H9 (cell line): ENCODE results near the gene TRIM23. TPM values are rescaled to one million over a fixed set of nuclear protein-coding genes. Genes with fewer than 3 reads are reported as not detected.

Experiments
- DNase-seq: peaks from one replicate; pipeline ENCODE4 v3.0.0-alpha.2; 2017
- H2AFZ ChIP-seq: one replicate; pipeline ENCODE4 v1.6.1; 2013; ENCODE audit warnings: mild to moderate bottlenecking, low read length, control low read depth, moderate library complexity
- H2AK5ac ChIP-seq: 2 replicates; pipeline ENCODE4 v1.6.1; 2013; ENCODE audit warnings: low read length, control low read depth, mixed read lengths; ENCODE audit not compliant: insufficient read length
- H2BK120ac ChIP-seq: one replicate; pipeline ENCODE4 v1.6.1; 2013; ENCODE audit warnings: low read depth, mild to moderate bottlenecking, low read length, control low read depth, inconsistent platforms; ENCODE audit not compliant: poor library complexity, severe bottlenecking
- H2BK12ac ChIP-seq: 2 replicates; pipeline ENCODE4 v1.6.1; 2013; ENCODE audit warnings: low read length, control low read depth, mixed read lengths, low read depth; ENCODE audit not compliant: insufficient read length
- H2BK15ac ChIP-seq: 2 replicates; pipeline ENCODE4 v1.6.1; 2013; ENCODE audit warnings: low read depth, low read length, control low read depth
- H2BK20ac ChIP-seq: one replicate; pipeline ENCODE4 v1.6.1; 2013; ENCODE audit warnings: low read depth, mild to moderate bottlenecking, low read length, control low read depth, inconsistent platforms; ENCODE audit not compliant: poor library complexity, severe bottlenecking
- H2BK5ac ChIP-seq: 2 replicates; pipeline ENCODE4 v1.6.1; 2013; ENCODE audit warnings: low read length, control low read depth, mixed read lengths; ENCODE audit not compliant: insufficient read length
- H3K14ac ChIP-seq: 2 replicates; pipeline ENCODE4 v1.6.1; 2013; ENCODE audit warnings: low read length, control low read depth; ENCODE audit not compliant: insufficient read depth
- H3K18ac ChIP-seq: 2 replicates; pipeline ENCODE4 v1.6.1; 2013; ENCODE audit warnings: low read depth, mild to moderate bottlenecking, mixed read lengths, low read length, control low read depth; ENCODE audit not compliant: insufficient read length
- H3K23ac ChIP-seq: 2 replicates; pipeline ENCODE4 v1.6.1; 2013; ENCODE audit warnings: low read length, control low read depth, mixed read lengths, low read depth; ENCODE audit not compliant: insufficient read length
- H3K23me2 ChIP-seq: 2 replicates; pipeline ENCODE4 v1.6.1; 2013; ENCODE audit warnings: low read depth, mild to moderate bottlenecking, mixed read lengths, low read length, control low read depth; ENCODE audit not compliant: insufficient read length, poor library complexity, severe bottlenecking
- H3K27ac ChIP-seq: 2 replicates; pipeline ENCODE4 v1.5.1; 2013; ENCODE audit warnings: low read length, control low read depth, mixed read lengths, low read depth; ENCODE audit not compliant: insufficient read length
- H3K27me3 ChIP-seq: 2 replicates; pipeline ENCODE4 v1.6.1; 2013; ENCODE audit warnings: low read length, control low read depth, inconsistent platforms; ENCODE audit not compliant: insufficient read depth
- H3K4ac ChIP-seq: 2 replicates; pipeline ENCODE4 v1.6.1; 2013; ENCODE audit warnings: low read depth, mild to moderate bottlenecking, control low read depth, inconsistent platforms, low read length, moderate library complexity
- H3K4me1 ChIP-seq: 2 replicates; pipeline ENCODE4 v1.6.1; 2013; ENCODE audit warnings: low read length, control low read depth, inconsistent platforms; ENCODE audit not compliant: insufficient read depth
- H3K4me2 ChIP-seq: 2 replicates; pipeline ENCODE4 v1.6.1; 2013; ENCODE audit warnings: low read length, control low read depth, mixed read lengths; ENCODE audit not compliant: insufficient read length, insufficient read depth
- H3K56ac ChIP-seq: 2 replicates; pipeline ENCODE4 v1.6.1; 2013; ENCODE audit warnings: low read depth, mild to moderate bottlenecking, mixed read lengths, low read length, control low read depth; ENCODE audit not compliant: insufficient read length
- H3K79me1 ChIP-seq: 2 replicates; pipeline ENCODE4 v1.6.1; 2013; ENCODE audit warnings: low read depth, mild to moderate bottlenecking, moderate library complexity, low read length, control low read depth, inconsistent platforms; ENCODE audit not compliant: insufficient read depth, poor library complexity, severe bottlenecking
- H3K79me2 ChIP-seq: 2 replicates; pipeline ENCODE4 v1.6.1; 2013; ENCODE audit warnings: low read length, control low read depth, inconsistent platforms; ENCODE audit not compliant: insufficient read depth
- H3K9ac ChIP-seq: 2 replicates; pipeline ENCODE4 v1.6.1; 2013; ENCODE audit warnings: low read length, control low read depth, mixed read lengths; ENCODE audit not compliant: insufficient read length; ENCODE audit errors: extremely low read depth
- H3K9me3 ChIP-seq: one replicate; pipeline ENCODE4 v1.6.1; 2013; ENCODE audit warnings: low read depth, low read length, inconsistent platforms; ENCODE audit not compliant: control insufficient read depth
- H3T11ph ChIP-seq: one replicate; pipeline ENCODE4 v1.6.1; 2013; ENCODE audit warnings: mild to moderate bottlenecking, low read length, control low read depth, inconsistent platforms
- H4K20me1 ChIP-seq: one replicate; pipeline ENCODE4 v1.6.1; 2013; ENCODE audit not compliant: control insufficient read depth, insufficient read length, insufficient read depth
- H4K5ac ChIP-seq: 2 replicates; pipeline ENCODE4 v1.6.1; 2013; ENCODE audit warnings: low read depth, mild to moderate bottlenecking, mixed read lengths, low read length, control low read depth; ENCODE audit not compliant: insufficient read length
- H4K8ac ChIP-seq: replicated peaks from 2 replicates; pipeline ENCODE4 v1.6.1; 2013; ENCODE audit warnings: low read length, control low read depth, mixed read lengths, low read depth; ENCODE audit not compliant: insufficient read length
- H4K91ac ChIP-seq: 2 replicates; pipeline ENCODE4 v1.6.1; 2013; ENCODE audit warnings: low read depth, mild to moderate bottlenecking, moderate library complexity, mixed read lengths, low read length, control low read depth; ENCODE audit not compliant: insufficient read length
- H3K27ac Mint-ChIP-seq, 3 experiments: 2 replicates in 2 of 3; 3 replicates in 1 of 3; pipeline ENCODE4 v1.8.0; 2020 to 2021; ENCODE audit warnings: mixed read lengths in 3 of 3, mild to moderate bottlenecking in 1 of 3, moderate library complexity in 1 of 3
- H3K27me3 Mint-ChIP-seq: 2 replicates; pipeline ENCODE4 v1.8.0; 2021; ENCODE audit warnings: low read depth, mild to moderate bottlenecking, moderate library complexity, mixed read lengths
- H3K36me3 Mint-ChIP-seq, 3 experiments: 2 replicates in 2 of 3; 3 replicates in 1 of 3; pipeline ENCODE4 v1.8.0; 2020 to 2021; ENCODE audit warnings: low read depth in 3 of 3, mixed read lengths in 3 of 3; ENCODE audit not compliant: insufficient read depth in 1 of 3
- H3K4me1 Mint-ChIP-seq, 2 experiments: 2 replicates each; pipeline ENCODE4 v1.8.0; 2020; ENCODE audit warnings: mixed read lengths in 2 of 2
- H3K4me3 Mint-ChIP-seq, 2 experiments: 2 replicates in 1 of 2; 3 replicates in 1 of 2; pipeline ENCODE4 v1.8.0; 2020 to 2021; ENCODE audit warnings: mild to moderate bottlenecking in 2 of 2, mixed read lengths in 2 of 2, moderate library complexity in 1 of 2
- H3K9me3 Mint-ChIP-seq, 2 experiments: 2 replicates in 1 of 2; 3 replicates in 1 of 2; pipeline ENCODE4 v1.8.0; 2020; ENCODE audit warnings: mild to moderate bottlenecking in 2 of 2, mixed read lengths in 2 of 2, moderate library complexity in 1 of 2
- CTCF ChIP-seq: fragments of 200-600 bp; sonication (generic); conservative IDR thresholded peaks from 3 replicates; pipeline ENCODE4 v1.8.0; 2021; ENCODE audit warnings: antibody characterized with exemption, mild to moderate bottlenecking
- WGBS: extraction: QIAGEN DNeasy Blood & Tissue Kit; methylation state at CpG from one replicate; pipeline ENCODE4 v1.1.7; 2013; ENCODE audit warnings: missing lambda C conversion rate, low lambda C conversion rate, mixed read lengths; ENCODE audit not compliant: insufficient read length; ENCODE audit errors: extremely low coverage; 5-methylcytosine and 5-hydroxymethylcytosine counted together
- total RNA-seq: library from RNA; stranded (reverse); gene quantifications from 2 replicates; pipeline ENCODE4 v1.2.1, GENCODE V29; 2021

The TRIM23 gene
- total RNA-seq, 1 experiment from 2014 or later, result 12.9 TPM

- Histone ChIP-seq H4K5ac (no peak overlapping the region), H4K91ac (no peak overlapping the region), H3K56ac (no peak overlapping the region), H2BK120ac (no peak overlapping the region), H3K23me2 (no peaks in the 10 kb centered on the region), H3K4me1 (no peaks in the 10 kb centered on the region), H3K4ac (no peak overlapping the region), H2BK15ac (no peak overlapping the region), H3K18ac (no peak overlapping the region), H2BK5ac (no peak overlapping the region), H2BK20ac (no peak overlapping the region), H4K8ac (no peak overlapping the region), H3K27me3 (no peaks in the 10 kb centered on the region), H3K9ac (no peak overlapping the region), H2AFZ (no peak overlapping the region), H3K79me2 (no peaks in the 10 kb centered on the region), H2AK5ac (no peak overlapping the region), H3K14ac (no peak overlapping the region), H3T11ph (no peak overlapping the region), H4K20me1 (no peaks in the 10 kb centered on the region), H3K4me2 (no peak overlapping the region), H3K27ac (no peak overlapping the region), H2BK12ac (no peak overlapping the region), H3K23ac (no peak overlapping the region), H3K9me3 (no peaks in the 10 kb centered on the region), H3K79me1 (no peaks in the 10 kb centered on the region)
- H3K27me3 Mint-ChIP-seq, result no peaks in the 10 kb centered on the region
- no peak for TF ChIP-seq CTCF
- H3K4me1 Mint-ChIP-seq, result no peaks in the 10 kb centered on the region
- DNase-seq, result no peak
- peaks cover 44 to 85% (median 77%) of the 10 kb centered on the region in 3 experiments for H3K36me3 Mint-ChIP-seq
- no CpG with 5 or more reads among the region's 5 CpGs for WGBS
- no peaks in the 10 kb centered on the region for H3K9me3 Mint-ChIP-seq
- H3K27ac Mint-ChIP-seq, result no peak overlapping the region
- no peak overlapping the region for H3K4me3 Mint-ChIP-seq
Observed at GRCh38 chr5:65546141-65546540, 78.0 kb downstream of the TRIM23 start.
